HG03103 (cell line): ENCODE data around the gene DYRK1B.

Source experiments
- ATAC-seq: cut with Tn5 transposase; IDR thresholded peaks from one replicate; pipeline ENCODE4 v1.9.1; 2021; ENCODE audit warnings: low read depth; ENCODE audit not compliant: unreplicated experiment

The DYRK1B gene

DNA sequence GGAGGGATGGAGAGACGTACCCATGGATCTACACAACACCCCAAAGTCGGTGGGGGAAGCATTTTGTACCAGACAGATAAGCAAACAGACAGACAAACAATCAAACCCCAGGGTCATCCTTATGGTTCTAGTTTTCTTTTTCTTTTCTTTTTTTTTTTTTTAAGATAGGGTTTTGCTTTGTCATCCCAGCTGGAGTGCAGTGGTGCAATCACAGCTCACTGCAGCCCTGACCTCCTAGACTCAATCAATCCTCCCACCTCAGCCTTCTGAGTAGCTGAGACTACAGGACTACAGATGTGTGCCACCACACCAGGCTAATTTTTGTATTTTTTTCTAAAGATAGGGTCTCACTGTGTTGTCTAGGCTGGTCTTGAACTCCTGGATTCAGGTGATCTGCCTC, 30.2 kb upstream of the DYRK1B start:
- no peak for ATAC-seq

DNA sequence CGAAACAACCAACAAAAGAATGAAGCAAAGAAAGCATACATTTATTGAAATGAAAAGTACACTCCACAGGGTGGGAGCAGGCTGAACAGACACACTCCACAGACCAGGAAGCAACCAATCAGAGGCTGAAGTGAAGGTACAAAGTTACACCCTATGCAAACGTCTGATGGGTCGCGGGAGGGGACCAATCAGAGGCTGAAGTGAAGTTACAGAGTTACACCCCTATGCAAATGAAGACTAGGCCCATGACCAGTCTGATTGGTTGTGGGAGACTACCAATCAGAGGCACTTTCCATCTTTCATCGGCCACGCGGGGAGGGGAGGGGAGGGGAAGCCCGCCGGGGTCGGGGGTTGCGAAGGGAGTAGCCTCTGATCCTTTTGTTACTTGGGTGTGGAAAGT, 24.6 kb upstream of the DYRK1B start:
- ATAC-seq: no peak

DNA sequence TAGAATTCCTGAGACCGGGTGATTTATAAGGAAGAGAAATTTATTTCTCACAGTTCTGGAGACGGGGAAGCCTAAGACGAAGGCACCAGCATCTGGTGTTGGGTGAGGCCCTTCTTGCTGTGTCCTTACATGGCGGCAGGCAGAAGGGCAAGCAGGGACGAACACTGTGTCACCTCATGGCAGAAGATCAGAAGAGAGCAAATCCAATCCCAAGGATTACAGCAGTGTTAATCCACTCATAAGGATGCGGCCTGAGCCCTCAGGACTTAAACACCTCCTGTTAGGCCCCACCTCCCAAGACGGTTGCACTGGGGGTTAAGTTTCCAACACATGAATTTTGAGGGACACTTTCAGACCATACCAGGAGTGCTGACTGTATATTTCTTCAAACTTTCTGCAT, 18.9 kb upstream of the DYRK1B start:
- ATAC-seq: no peak

DNA sequence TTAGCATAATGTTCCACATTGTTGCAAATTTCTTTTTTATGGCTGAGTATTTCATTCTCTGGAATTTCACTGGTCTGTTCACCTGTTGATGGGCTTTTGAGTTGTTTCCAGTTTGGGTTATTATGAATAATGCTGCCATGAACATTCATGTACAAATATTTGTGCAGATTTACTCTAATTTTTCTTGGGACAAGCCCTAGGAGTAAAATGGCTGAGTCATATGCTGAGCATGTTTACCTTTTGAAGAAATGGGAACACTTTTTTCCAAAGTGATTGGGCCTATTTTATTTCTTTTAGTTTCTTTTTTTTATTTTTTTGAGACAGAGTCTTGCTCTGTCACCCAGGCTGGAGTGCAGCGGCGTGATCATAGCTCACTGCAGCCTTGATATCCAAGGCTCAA, 16.9 kb upstream of the DYRK1B start:
- no peak for ATAC-seq

DNA sequence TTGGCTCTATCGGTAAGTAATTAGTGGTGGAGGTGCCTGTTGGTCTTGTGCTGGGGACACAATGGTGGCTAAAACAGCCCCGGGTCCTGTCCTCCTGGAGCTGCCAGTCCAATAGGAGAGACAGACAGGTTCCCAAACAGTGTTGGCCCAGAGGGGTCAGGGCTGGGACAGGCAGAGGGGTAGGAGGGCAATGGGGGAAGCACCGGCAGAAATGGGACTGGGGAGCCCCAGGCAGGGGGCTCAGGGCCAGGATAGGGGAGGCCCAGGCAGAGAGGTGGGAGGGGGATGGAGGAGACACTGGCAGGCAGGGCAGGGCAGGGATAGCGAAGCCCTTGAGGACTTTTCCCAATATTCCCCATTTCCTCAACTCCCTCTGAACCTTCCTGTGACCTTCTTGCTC, 14.4 kb upstream of the DYRK1B start:
- ATAC-seq: no peak

DNA sequence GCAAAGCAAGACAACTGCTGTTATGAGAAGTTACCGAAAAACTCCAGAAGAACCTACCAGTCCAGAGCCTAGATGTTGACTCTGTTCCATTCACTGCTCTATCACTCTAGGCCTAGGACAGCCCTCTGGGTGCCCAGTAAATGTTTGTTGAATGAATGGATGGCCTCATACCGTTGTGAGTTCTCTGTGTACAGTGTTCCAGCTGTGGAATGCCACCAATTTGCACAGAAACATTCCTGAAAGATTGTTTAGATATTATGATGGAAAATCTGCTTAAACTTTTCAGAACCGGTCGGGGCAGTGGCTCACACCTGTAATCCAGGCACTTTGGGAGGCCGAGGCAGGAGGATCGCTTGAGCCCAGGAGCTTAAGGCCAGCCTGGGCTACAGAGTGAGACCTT, 13.6 kb upstream of the DYRK1B start:
- ATAC-seq: no peak

DNA sequence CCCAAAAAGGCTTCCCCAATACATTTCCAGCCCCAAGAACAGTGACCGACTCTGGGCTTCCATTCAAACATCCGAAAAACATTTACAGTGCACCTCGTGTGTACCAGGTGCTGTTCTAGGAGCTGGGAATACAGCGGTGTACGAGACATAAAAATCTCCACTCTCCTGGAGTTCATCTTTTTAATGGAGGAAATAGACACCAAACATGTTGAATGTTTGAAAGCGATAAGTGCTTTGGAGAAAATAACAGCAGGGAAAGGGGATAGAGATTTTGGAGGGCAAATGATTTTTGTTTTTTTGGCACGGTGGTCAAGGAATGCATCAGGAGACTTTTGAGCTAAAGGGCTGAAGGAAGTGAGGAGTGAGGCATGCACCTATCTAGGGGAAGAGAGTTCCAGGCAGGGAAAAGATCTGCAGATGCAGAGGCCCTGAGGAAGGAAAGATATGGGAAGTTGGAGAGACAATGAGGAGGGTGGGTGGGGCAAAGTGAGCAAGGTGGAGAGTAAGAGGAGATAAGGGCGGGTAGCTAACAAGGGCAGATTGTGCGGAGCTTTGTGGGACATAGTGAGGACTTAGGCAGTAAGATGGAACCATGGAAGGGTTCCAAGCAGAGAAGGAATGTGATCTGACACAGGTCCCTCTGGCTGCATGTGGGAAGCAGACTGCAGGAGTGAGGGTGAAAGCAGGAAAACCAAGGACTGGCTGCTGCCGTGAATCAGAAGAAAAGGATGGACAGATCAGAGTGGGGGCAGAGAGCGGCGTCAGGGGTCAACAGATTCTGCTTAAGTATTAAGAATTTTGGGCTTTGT, 12.9 kb upstream of the DYRK1B start:
- ATAC-seq: no peak

DNA sequence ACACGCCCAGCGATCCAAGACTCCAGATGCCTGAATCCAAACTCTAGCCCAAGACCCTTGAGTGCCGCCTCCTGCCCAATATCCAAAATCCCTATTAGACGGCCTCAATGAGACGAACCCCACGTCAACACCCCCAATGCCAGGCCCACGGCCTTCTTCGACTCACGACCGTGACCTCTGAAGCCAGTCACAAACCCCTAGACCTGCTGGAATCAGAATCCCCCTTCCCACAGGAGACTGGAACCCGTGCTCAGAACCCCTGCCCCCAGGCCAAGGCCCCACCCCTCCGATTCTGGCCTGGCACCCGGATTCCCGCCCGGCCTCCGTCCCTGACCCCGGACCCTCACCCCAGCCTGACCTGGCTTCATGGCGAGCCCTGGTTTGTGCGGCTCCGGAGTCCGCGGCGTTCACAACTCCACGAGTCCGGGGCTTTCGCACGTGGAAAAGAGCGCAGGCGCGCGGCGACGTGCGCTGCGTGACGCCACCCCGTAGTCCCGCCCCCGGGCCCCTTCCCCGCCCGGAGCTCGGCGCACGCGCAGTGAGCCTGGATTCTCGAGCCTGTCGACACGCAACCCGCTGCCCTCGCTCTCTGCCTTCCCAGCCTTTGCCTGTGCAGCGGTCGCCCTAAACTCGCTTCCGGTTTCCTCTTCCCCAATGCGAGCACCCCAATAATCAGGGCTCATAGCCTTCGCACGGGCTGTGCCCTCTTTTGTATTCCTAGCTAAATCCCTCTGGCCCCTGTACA, 12.1 kb upstream of the DYRK1B start, which contains the start of gene FBL:
Gene FBL, minus strand, starts transcription at position 447 of the 745 bp plus-strand sequence. Its CDS starts 79 bp downstream, at position 368.
- ATAC-seq: peak; percentile 73

DNA sequence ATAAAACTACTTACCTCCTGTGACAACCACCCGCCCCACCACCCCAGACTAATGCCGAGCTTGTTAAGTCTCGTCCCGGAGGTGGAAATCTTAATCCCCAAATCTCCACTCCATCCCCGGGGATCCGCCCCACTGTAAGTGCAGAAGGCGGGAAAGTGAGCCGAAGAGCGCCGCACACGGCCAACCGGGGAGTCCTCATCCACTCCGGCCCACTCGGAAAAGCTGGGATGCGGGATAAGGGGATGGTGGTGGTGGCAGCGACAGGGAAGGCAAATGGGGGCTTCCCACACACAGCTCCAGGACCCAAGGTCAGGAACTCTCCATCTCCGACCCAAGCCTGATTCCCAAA, 11.6 kb upstream of the DYRK1B start:
- no peak for ATAC-seq

DNA sequence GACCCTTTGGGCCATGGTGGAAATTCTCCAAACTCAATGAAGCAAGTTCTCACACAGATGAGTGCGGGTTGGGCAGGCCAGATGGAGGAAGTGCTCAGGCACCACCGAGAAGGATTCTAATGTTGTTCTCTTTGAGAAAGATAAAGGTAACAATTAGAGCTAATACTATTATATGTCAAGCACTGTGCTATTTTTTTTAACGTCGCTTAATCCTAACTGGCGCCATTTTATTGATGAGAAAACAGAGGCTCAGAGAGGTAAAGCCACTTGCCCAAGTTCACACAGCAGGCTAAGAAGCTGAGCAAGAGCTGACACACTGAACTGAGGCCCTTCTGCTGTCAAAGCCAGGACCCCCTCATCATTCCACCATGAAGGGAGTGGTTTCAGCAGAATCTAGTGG, 11.2 kb upstream of the DYRK1B start:
- ATAC-seq: no peak

DNA sequence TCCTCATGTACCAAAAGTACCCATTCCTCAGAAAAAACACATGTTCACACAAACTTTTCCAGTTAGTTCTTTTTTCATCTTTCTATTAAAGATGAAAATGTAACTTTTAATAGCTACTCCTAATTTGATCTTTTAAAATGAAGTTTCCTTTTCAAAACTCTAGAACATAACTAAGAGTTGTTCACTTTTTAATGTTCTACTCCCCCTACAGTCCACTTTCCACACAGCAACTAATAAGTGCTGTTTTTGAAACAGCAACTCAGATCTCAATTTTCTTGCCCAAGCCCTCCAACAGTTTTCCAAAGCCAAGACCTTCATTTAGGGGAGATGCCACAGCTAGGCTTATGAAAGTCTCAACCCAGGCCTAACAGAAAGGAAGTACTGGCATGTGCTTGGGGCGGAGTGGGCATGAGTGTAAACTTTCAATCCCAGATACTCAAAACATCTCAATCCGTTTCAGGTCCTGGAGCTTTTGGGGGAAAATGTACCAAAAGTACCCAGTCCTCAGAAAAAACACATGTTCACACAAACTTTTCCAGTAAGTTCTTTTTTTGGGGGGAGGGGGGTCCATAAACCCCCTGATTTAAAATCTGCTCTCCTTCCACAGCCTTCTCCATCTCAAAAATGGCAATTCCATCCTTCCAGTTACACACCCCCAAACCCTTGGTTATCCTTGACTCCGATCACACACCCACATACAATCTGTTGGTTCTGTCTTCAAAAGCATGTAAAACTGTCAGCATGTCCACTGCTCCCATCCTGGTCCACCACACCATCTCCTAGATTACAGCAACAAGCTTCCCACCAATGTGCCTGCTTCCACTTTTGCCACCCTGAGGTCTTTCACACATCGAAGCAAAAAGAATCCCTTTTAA, 10.2 kb upstream of the DYRK1B start:
- no peak for ATAC-seq

DNA sequence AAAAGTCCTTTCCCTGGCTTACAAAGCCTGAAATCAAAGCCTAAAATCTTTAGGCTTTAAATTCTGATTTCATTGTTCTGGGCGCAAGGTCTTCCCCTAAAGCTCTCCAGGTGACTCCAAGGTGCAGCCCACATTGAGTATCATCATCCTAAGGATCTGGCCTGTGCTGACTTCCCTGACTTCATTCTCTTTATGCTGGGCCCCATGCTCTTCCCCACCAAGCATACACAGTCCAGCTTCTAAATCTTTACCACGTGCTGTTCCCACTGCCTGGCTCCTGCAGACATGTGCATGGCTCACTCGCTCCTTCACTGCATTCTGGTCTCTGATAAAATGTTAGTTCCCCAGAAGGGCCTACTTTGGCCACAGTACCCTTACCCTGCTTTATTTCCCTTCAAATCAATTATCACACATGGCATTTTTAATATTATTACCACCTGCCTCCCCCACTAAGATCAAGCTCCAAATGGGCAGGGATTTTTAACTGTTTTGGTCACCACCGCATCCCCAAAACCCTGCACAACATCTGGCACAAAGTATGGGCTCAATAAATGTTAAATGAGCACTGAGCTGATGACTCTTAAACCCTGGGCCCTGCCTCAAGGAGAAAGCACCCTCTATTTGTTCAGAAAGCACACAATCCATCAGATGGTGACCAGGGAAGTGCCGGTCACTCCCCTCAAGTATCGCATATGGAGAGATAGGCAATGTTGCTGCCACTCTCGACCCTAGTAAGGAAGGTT, 8.9 kb upstream of the DYRK1B start:
- ATAC-seq: no peak

DNA sequence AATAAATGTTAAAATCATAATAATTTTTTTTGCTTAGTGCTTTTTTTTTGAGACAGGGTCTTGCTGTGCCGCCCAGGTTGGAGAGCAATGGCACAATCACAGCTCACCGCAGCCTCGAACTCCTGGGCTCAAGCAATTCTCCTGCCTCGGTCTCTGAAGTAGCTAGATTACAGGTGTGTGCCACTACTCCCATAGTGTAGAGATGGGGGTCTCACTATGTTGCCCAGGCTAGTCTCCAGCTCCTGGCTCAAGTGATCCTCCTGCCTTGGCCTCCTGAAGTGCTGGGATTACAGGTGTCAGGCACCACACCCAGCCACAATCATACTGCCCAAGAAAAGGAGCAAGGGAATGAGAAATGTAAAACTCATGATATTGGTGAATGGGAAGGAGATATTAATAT, 7.1 kb upstream of the DYRK1B start:
- ATAC-seq: no peak

DNA sequence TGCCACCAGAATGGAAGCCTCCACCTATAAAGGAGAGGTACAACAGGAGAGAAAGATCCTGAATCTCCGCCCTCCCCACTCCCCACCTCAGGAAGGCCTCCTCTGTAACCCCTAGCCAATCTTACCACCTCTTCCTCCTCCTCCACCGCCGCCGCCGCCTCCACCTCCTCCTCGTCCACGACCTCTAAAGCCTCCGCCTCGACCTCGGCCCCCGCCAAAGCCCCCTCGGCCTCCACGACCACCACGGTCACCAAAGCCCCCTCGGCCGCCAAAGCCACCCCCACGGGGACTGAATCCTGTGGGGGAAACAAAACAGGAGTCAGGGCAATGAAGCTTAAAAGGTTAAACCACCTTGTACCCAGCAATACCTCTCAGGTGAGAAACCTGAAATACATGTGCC, 6.5 kb upstream of the DYRK1B start:
- no peak for ATAC-seq

DNA sequence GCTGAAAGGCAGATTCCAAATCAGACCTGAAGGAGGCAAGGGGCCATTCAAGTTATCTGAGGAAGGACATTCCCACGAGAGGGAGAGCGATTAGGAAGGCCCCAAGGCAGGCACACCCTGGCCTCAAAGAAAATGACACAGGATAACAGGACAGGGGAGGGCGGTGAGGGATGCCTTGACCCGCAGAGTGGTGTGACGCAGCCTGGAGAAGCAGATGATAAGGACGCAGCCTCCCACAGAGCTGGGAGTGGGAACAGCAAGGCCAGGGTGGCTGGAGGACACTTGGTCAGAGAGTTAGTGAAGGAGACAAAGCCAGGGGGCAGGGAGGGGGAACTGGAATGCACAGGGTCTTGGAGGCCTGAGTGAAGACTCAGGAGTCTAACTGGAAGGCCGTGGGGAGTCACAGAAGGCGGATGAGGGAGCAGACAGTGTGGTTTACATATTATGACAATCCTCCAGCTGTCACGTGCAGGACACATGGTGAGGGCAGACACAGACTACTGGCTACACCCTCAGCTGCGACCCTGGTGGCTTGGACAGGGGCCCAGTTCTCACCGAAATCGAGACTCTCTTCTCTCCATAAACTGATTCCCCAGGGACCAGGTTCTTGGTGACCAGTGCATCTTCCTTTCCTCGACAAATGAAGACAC, 5.8 kb upstream of the DYRK1B start:
- ATAC-seq: no peak

DNA sequence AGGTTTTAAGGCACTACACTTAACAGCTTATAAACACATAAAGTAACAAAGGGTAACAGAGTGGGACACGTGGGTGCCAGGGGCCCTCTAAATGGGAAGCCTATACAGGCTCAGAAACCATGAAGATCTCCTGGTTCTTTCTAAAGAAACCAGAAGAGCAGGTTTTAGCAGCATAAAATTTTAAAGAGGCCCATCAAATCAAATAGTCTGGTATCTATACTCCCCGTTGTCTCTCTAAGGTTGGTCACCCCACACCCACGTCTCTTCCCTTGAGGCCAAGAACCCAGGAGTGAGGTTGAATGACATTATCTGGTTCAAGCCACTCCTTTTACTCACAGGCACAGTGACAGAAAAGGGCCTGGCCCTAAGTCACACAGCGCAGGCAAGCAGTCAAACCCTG, 4.6 kb upstream of the DYRK1B start:
- ATAC-seq: no peak

DNA sequence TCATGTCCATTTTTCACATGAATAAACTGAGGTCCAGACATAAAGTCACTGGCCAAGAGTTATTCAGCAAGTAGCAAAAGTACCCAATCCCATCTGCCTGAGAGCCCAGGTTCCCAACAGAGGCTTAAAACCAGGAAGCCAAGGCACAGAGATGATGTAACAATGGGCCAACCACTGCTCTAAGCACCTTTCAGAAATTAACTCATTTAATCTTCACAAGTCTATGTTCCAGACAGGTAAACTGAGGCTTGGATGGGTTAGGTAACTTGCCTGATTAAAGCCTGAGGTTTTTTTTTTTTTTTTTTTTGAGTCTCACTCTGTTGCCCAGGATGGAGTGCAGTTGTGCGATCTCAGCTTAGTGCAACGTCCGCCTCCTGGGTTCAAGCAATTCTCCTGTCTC, 4.0 kb upstream of the DYRK1B start:
- ATAC-seq: no peak

DNA sequence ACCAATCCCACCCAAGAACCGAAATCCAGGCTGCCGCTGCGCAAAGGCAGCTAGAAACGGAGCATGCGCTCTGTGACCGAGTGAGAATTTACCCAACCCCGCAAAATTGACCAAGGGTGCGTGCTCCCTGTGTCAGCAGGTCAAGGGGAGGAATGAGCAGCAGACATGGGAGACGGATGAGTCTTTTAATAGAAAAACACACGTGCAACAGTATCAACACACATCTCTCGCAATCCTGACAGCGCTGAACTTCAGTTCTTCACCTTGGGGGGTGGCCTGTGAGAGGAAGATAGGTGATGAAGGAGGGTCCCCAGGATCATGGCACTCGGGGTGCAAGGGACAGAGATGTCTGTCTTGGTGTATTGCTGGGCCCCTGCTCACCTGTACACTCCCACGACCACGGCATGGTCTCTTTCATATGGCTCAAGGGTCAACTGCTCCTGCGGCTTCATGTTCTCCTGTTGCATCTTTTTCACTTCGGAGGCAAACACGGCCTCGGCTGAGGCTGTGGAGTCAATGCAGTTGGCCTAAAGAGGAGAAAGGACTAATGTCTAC, 402 bp upstream of the DYRK1B start:
- no peak for ATAC-seq

DNA sequence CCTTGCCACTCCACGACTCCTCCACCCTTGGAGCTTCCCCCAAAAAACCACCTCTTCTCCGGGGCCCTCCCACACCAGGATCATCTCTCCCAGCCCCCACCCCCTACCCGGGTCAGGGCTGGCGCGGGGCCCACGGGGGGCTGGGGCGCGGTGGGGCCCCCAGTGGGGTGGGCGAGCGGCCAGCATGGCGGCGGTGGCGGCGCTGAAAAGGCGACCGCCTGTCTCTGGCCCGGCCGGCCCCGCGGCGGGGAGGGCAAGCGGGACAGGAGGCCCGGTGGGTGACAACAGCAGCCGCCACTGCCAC, 850 bp downstream of the DYRK1B start:
- no peak for ATAC-seq
